Parathyroid adenoma (tissue), 2 donors: Measurements from ENCODE around the gene PKMYT1.

Experiments used
- H2AFZ ChIP-seq: fragments of 300-600 bp; sonication (generic); one replicate; pipeline ENCODE4 v1.7.0; 2017; ENCODE audit warnings: antibody characterized with exemption, mild to moderate bottlenecking
- H3K27ac ChIP-seq: fragments of 300-600 bp; sonication (generic); one replicate; pipeline ENCODE4 v1.7.0; 2017
- H3K27me3 ChIP-seq: fragments of 300-600 bp; sonication (generic); one replicate; pipeline ENCODE4 v1.7.0; 2017; ENCODE audit warnings: low read length; ENCODE audit not compliant: control insufficient read depth, insufficient read depth
- H3K36me3 ChIP-seq: fragments of 300-600 bp; sonication (generic); one replicate; pipeline ENCODE4 v1.7.0; 2017; ENCODE audit warnings: low read length; ENCODE audit not compliant: control insufficient read depth, insufficient read depth
- H3K4me1 ChIP-seq: fragments of 300-600 bp; sonication (generic); one replicate; pipeline ENCODE4 v1.7.0; 2017; ENCODE audit warnings: control low read depth
- H3K4me2 ChIP-seq: fragments of 300-600 bp; sonication (generic); one replicate; pipeline ENCODE4 v1.7.0; 2017; ENCODE audit warnings: low read length
- H3K4me3 ChIP-seq: fragments of 300-600 bp; sonication (generic); one replicate; pipeline ENCODE4 v1.7.0; 2017; ENCODE audit warnings: low read depth, low read length
- H3K79me2 ChIP-seq: fragments of 300-600 bp; sonication (generic); one replicate; pipeline ENCODE4 v1.7.0; 2017; ENCODE audit warnings: control low read depth
- H3K9ac ChIP-seq: fragments of 300-600 bp; sonication (generic); one replicate; pipeline ENCODE4 v1.7.0; 2017; ENCODE audit warnings: mild to moderate bottlenecking
- H3K9me3 ChIP-seq: fragments of 300-600 bp; sonication (generic); one replicate; pipeline ENCODE4 v1.7.0; 2017; ENCODE audit warnings: low read length; ENCODE audit not compliant: control insufficient read depth
- CTCF ChIP-seq: fragments of 300-600 bp; sonication (generic); IDR thresholded peaks from one replicate; pipeline ENCODE4 v1.7.0; 2017; ENCODE audit warnings: antibody characterized with exemption, mild to moderate bottlenecking
- donor health status: primary hyperparathyroidism.

PKMYT1 gene

GRCh38 chr16:2967211-2967631 is 13.0 kb downstream of the PKMYT1 start:
- no peaks in the 10 kb centered on the region for H3K9me3 ChIP-seq
- H3K4me1 ChIP-seq, result peaks cover 34% of the 10 kb centered on the region
- H3K4me2 ChIP-seq, result no peak overlapping the region
- no peak overlapping the region for H3K27ac ChIP-seq
- no peaks in the 10 kb centered on the region for H3K79me2 ChIP-seq
- no peak overlapping the region for H2AFZ ChIP-seq
- no peak overlapping the region for H3K4me3 ChIP-seq
- TF ChIP-seq CTCF, result no peak
- H3K36me3 ChIP-seq, result no peaks in the 10 kb centered on the region
- H3K27me3 ChIP-seq, result no peaks in the 10 kb centered on the region
- no peak overlapping the region for H3K9ac ChIP-seq

GRCh38 chr16:2966808-2967191 is 13.4 kb downstream of the PKMYT1 start:
- Histone ChIP-seq H3K9ac (no peak overlapping the region), H2AFZ (no peak overlapping the region), H3K4me2 (no peak overlapping the region), H3K4me1 (peaks cover 34% of the 10 kb centered on the region), H3K36me3 (no peaks in the 10 kb centered on the region), H3K79me2 (no peaks in the 10 kb centered on the region), H3K27ac (no peak overlapping the region), H3K4me3 (no peak overlapping the region), H3K27me3 (no peaks in the 10 kb centered on the region), H3K9me3 (no peaks in the 10 kb centered on the region)
- no peak for TF ChIP-seq CTCF

- Histone ChIP-seq H3K79me2 (no peaks in the 10 kb centered on the region), H2AFZ (no peak overlapping the region), H3K4me3 (no peak overlapping the region), H3K27me3 (no peaks in the 10 kb centered on the region), H3K4me2 (no peak overlapping the region), H3K36me3 (no peaks in the 10 kb centered on the region), H3K9ac (no peak overlapping the region), H3K9me3 (no peaks in the 10 kb centered on the region), H3K4me1 (peaks cover 34% of the 10 kb centered on the region), H3K27ac (no peak overlapping the region)
- TF ChIP-seq CTCF, result no peak
These were observed 14.0 kb downstream of the PKMYT1 start for GRCh38 chr16:2966043-2966807.

- H3K9ac ChIP-seq, result no peak overlapping the region
- H3K4me3 ChIP-seq, result peak overlapping the region; percentile 9
- TF ChIP-seq CTCF, result no peak
- H3K27ac ChIP-seq, result peak overlapping the region; percentile 20
- peak overlapping the region; percentile 70 for H2AFZ ChIP-seq
- peaks cover 24% of the 10 kb centered on the region for H3K4me1 ChIP-seq
- peak overlapping the region; percentile 66 for H3K4me2 ChIP-seq
- no peaks in the 10 kb centered on the region for H3K27me3 ChIP-seq
- H3K36me3 ChIP-seq, result no peaks in the 10 kb centered on the region
- H3K9me3 ChIP-seq, result no peaks in the 10 kb centered on the region
- H3K79me2 ChIP-seq, result no peaks in the 10 kb centered on the region
These were observed 15.5 kb downstream of the PKMYT1 start for GRCh38 chr16:2964475-2965336.
